GM19238 (cell line): ENCODE results near the gene NCOA4.
"Not testable (repeated sequence)": the region's sequence is repeated elsewhere in the genome, so short reads cannot be mapped to it uniquely, and the experiment has no call there.

Experiments used
- DNase-seq: peaks from one replicate; pipeline ENCODE4 v3.0.0; 2011; ENCODE audit warnings: low spot score; ENCODE audit not compliant: insufficient read length

The NCOA4 gene

GRCh38 chr10:46020344-46020657 is 10.1 kb downstream of the NCOA4 start:
- DNase-seq = no peak

- DNase-seq = no peak
Observed at GRCh38 chr10:46019569-46020343, 10.7 kb downstream of the NCOA4 start.

GRCh38 chr10:46019177-46019528 is 11.3 kb downstream of the NCOA4 start:
- no peak for DNase-seq

GRCh38 chr10:46018453-46019176 is 11.8 kb downstream of the NCOA4 start:
- DNase-seq = no peak

- DNase-seq = no peak
Observed at GRCh38 chr10:46017733-46018132, 12.7 kb downstream of the NCOA4 start.

GRCh38 chr10:46016811-46017210 is 13.6 kb downstream of the NCOA4 start:
- no peak for DNase-seq

- no peak for DNase-seq
Observed at GRCh38 chr10:46016190-46016589, 14.2 kb downstream of the NCOA4 start.

GRCh38 chr10:46014683-46015405 is 15.6 kb downstream of the NCOA4 start:
- no peak for DNase-seq

GRCh38 chr10:46014206-46014605 is 16.2 kb downstream of the NCOA4 start:
- DNase-seq = no peak

GRCh38 chr10:46012746-46013145 is 17.7 kb downstream of the NCOA4 start:
- no peak for DNase-seq

GRCh38 chr10:46006219-46006618 is 24.2 kb downstream of the NCOA4 start:
- DNase-seq = no peak

- no peak for DNase-seq
Observed at GRCh38 chr10:46005383-46005782, 25.0 kb downstream of the NCOA4 start.

- no peak for DNase-seq
Observed at GRCh38 chr10:46004963-46005362, 25.5 kb downstream of the NCOA4 start.

- DNase-seq = no peak
Observed at GRCh38 chr10:46002916-46003693, 27.3 kb downstream of the NCOA4 start.

GRCh38 chr10:46002189-46002687 is 28.2 kb downstream of the NCOA4 start:
- DNase-seq = not testable (repeated sequence)

GRCh38 chr10:46001187-46001756 is 29.2 kb downstream of the NCOA4 start:
- DNase-seq = no peak

GRCh38 chr10:46000538-46000937 is 29.9 kb downstream of the NCOA4 start:
- no peak for DNase-seq

- not testable (repeated sequence) for DNase-seq
Observed at GRCh38 chr10:45999955-46000354, 30.5 kb downstream of the NCOA4 start.

- DNase-seq = no peak
Observed at GRCh38 chr10:45997994-45998763, 32.2 kb downstream of the NCOA4 start.

- no peak for DNase-seq
Observed at GRCh38 chr10:45997557-45997956, 32.9 kb downstream of the NCOA4 start.
